GM23338 (cell line): ENCODE measurements around the gene ZNF587. TPM values are rescaled to one million over a fixed set of nuclear protein-coding genes. Genes with fewer than 3 reads are reported as not detected.

Source experiments
- ATAC-seq: fragments of 200-7000 bp; cut with Tn5 transposase; 3 replicates; pipeline ENCODE4 v1.9.1; 2020
- DNase-seq: peaks from one replicate; pipeline ENCODE4 v3.0.0-alpha.2; 2015; ENCODE audit warnings: low spot score
- H2AFZ ChIP-seq: fragments of 200-600 bp; sonication (generic); 2 replicates; pipeline ENCODE4 v1.8.0; 2016; ENCODE audit warnings: antibody characterized with exemption, mild to moderate bottlenecking, moderate library complexity
- H3F3A ChIP-seq: fragments of 200-600 bp; sonication (generic); replicated peaks from 2 replicates; pipeline ENCODE4 v1.8.0; 2017; ENCODE audit warnings: antibody characterized with exemption, mixed run types, low read depth
- H3K27ac ChIP-seq: fragments of 200-600 bp; sonication (generic); 2 replicates; pipeline ENCODE4 v1.6.1; 2016; ENCODE audit warnings: low read depth
- H3K27me3 ChIP-seq: fragments of 200-600 bp; sonication (generic); 2 replicates; pipeline ENCODE4 v1.8.0; 2016; ENCODE audit warnings: mild to moderate bottlenecking, mixed run types, moderate library complexity; ENCODE audit not compliant: insufficient read depth
- H3K36me3 ChIP-seq: fragments of 200-600 bp; sonication (generic); 2 replicates; pipeline ENCODE4 v1.8.0; 2016; ENCODE audit warnings: mild to moderate bottlenecking; ENCODE audit not compliant: insufficient read depth
- H3K4me1 ChIP-seq: fragments of 200-600 bp; sonication (generic); 2 replicates; pipeline ENCODE4 v1.8.0; 2016; ENCODE audit warnings: mild to moderate bottlenecking, moderate library complexity; ENCODE audit not compliant: insufficient read depth
- H3K4me2 ChIP-seq: fragments of 200-600 bp; sonication (generic); 2 replicates; pipeline ENCODE4 v1.7.1; 2017; ENCODE audit warnings: mixed run types
- H3K4me3 ChIP-seq: fragments of 200-600 bp; sonication (generic); 2 replicates; pipeline ENCODE4 v1.6.1; 2016; ENCODE audit warnings: mixed run types
- H3K79me2 ChIP-seq: fragments of 200-600 bp; sonication (generic); replicated peaks from 2 replicates; pipeline ENCODE4 v1.8.0; 2017; ENCODE audit warnings: mild to moderate bottlenecking; ENCODE audit not compliant: insufficient read depth
- H3K9me2 ChIP-seq: fragments of 200-600 bp; sonication (generic); 2 replicates; pipeline ENCODE4 v1.8.0; 2017; ENCODE audit not compliant: insufficient read depth
- H4K20me1 ChIP-seq: fragments of 200-600 bp; sonication (generic); replicated peaks from 2 replicates; pipeline ENCODE4 v1.8.0; 2017; ENCODE audit warnings: mild to moderate bottlenecking; ENCODE audit not compliant: insufficient read depth
- H3K27ac Mint-ChIP-seq: 2 replicates; pipeline ENCODE4 v1.8.0; 2020; ENCODE audit warnings: inconsistent platforms, mild to moderate bottlenecking, moderate library complexity, mixed read lengths
- H3K27me3 Mint-ChIP-seq: 3 replicates; pipeline ENCODE4 v1.8.0; 2022; ENCODE audit warnings: low read depth, mild to moderate bottlenecking, moderate library complexity, mixed read lengths, inconsistent platforms; ENCODE audit not compliant: insufficient read depth, poor library complexity
- H3K36me3 Mint-ChIP-seq: 3 replicates; pipeline ENCODE4 v1.8.0; 2021; ENCODE audit warnings: low read depth, mild to moderate bottlenecking, inconsistent platforms, moderate library complexity, mixed read lengths
- H3K4me1 Mint-ChIP-seq: 3 replicates; pipeline ENCODE4 v1.8.0; 2020; ENCODE audit warnings: mild to moderate bottlenecking, inconsistent platforms, mixed read lengths
- H3K4me3 Mint-ChIP-seq: 3 replicates; pipeline ENCODE4 v1.8.0; 2021; ENCODE audit warnings: moderate library complexity, mild to moderate bottlenecking, inconsistent platforms, mixed read lengths
- H3K9me3 Mint-ChIP-seq: 3 replicates; pipeline ENCODE4 v1.8.0; 2020; ENCODE audit warnings: moderate library complexity, mild to moderate bottlenecking, inconsistent platforms, mixed read lengths
- CREB1 ChIP-seq: fragments of 250-450 bp; sonication (Bioruptor Pico); IDR thresholded peaks from 2 replicates; pipeline ENCODE4 v1.5.0; 2020; ENCODE audit warnings: low read depth, mild to moderate bottlenecking, moderate library complexity
- CTCF ChIP-seq, 2 experiments: fragments of 200-600 bp in 1 of 2; sonication (generic) in 1 of 2; conservative IDR thresholded peaks; 2 replicates each; pipeline versions ENCODE4 v1.5.1 to v1.6.1; 2016 to 2017; ENCODE audit warnings: antibody characterized with exemption in 2 of 2, low read depth in 2 of 2, mild to moderate bottlenecking in 2 of 2, moderate library complexity in 1 of 2
- EZH2 ChIP-seq: fragments of 200-600 bp; sonication (generic); IDR thresholded peaks from one replicate; pipeline ENCODE4 v1.8.0; 2017; ENCODE audit warnings: antibody characterized with exemption, mild to moderate bottlenecking, low read depth; ENCODE audit not compliant: unreplicated experiment
- EZH2phosphoT487 ChIP-seq: fragments of 200-600 bp; sonication (generic); IDR thresholded peaks from one replicate; pipeline ENCODE4 v1.8.1; 2018; ENCODE audit warnings: antibody characterized with exemption; ENCODE audit not compliant: unreplicated experiment
- JUNB ChIP-seq: IDR thresholded peaks from one replicate; pipeline ENCODE4 v1.6.1; 2016; ENCODE audit warnings: antibody characterized with exemption; ENCODE audit not compliant: unreplicated experiment
- NANOG ChIP-seq: IDR thresholded peaks from 2 replicates; pipeline ENCODE4 v1.6.1; 2016; ENCODE audit warnings: antibody characterized with exemption, borderline replicate concordance
- POLR2AphosphoS5 ChIP-seq: IDR thresholded peaks from 2 replicates; pipeline ENCODE4 v1.6.1; 2016; ENCODE audit warnings: antibody characterized with exemption, low read depth
- STAT1 ChIP-seq: IDR thresholded peaks from one replicate; pipeline ENCODE4 v1.6.1; 2016; ENCODE audit warnings: antibody characterized with exemption; ENCODE audit not compliant: unreplicated experiment
- ZNF114 ChIP-seq: fragments of 250-450 bp; sonication (Bioruptor Pico); IDR thresholded peaks from 2 replicates; pipeline ENCODE4 v1.5.0; 2020; ENCODE audit warnings: mild to moderate bottlenecking, moderate library complexity
- ZNF331 ChIP-seq: fragments of 250-450 bp; sonication (Bioruptor Pico); IDR thresholded peaks from 2 replicates; pipeline ENCODE4 v1.5.0; 2020; ENCODE audit warnings: low read depth, mild to moderate bottlenecking, moderate library complexity
- ZNF462 ChIP-seq: fragments of 250-450 bp; sonication (Bioruptor Pico); IDR thresholded peaks from 2 replicates; pipeline ENCODE4 v1.5.0; 2020; ENCODE audit warnings: mild to moderate bottlenecking, moderate library complexity
- polyA plus RNA-seq: library from polyadenylated mRNA; unstranded; fragments of >200 nt; fragmentation: Nextera tagmentation; extraction: Ambion mirVana; gene quantifications from 2 replicates; pipeline ENCODE4 v1.2.1, GENCODE V29; 2016
- total RNA-seq: library from RNA; depleted of rRNA; stranded (reverse); fragments of >200 nt; shearing (Covaris generic); gene quantifications from 2 replicates; pipeline ENCODE4 v1.2.3, GENCODE V29; 2014

Gene ZNF587
- total and polyA plus RNA-seq, 2 experiments from 2014 or later: 12.8 to 31.8 TPM

- Histone ChIP-seq H3K27me3 (no peaks in the 10 kb centered on the region), H2AFZ (no peak overlapping the region), H3K4me1 (peaks cover 40% of the 10 kb centered on the region), H3K9me2 (no peaks in the 10 kb centered on the region; the same call in 1 of the 2 replicates), H3K4me2 (peak overlapping the region; percentile 75), H4K20me1 (peaks cover 40% of the 10 kb centered on the region), H3K4me3 (peak overlapping the region; percentile 73), H3F3A (no peaks in the 10 kb centered on the region; the same call in 1 of the 2 replicates), H3K79me2 (peaks cover 59% of the 10 kb centered on the region), H3K36me3 (peaks cover 18% of the 10 kb centered on the region), H3K27ac (peak overlapping the region; percentile 97)
- Mint-ChIP-seq H3K27me3 (peaks cover 5% of the 10 kb centered on the region), H3K27ac (peak overlapping the region; percentile 84), H3K4me3 (peak overlapping the region; percentile 92), H3K4me1 (peaks cover 43% of the 10 kb centered on the region), H3K36me3 (peaks cover 59% of the 10 kb centered on the region), H3K9me3 (peaks cover 3% of the 10 kb centered on the region; the same call in 2 of the 3 replicates)
- ATAC-seq (peak; percentile 55), DNase-seq (peak; percentile 96)
- peak; percentile 15 for TF ChIP-seq JUNB
- no peak for TF ChIP-seq CREB1
- TF ChIP-seq NANOG: peak; percentile 93
- TF ChIP-seq ZNF114: no peak
- TF ChIP-seq EZH2: no peak
- TF ChIP-seq POLR2AphosphoS5: peak; percentile 37; the same call in 1 of the 2 replicates
These were observed 37.7 kb downstream of the ZNF587 start for GRCh38 chr19:57887195-57887941.

GRCh38 chr19:57888107-57888559 lies 38.5 kb downstream of the ZNF587 start:
- no peak overlapping the region for H2AFZ ChIP-seq
- Mint-ChIP-seq H3K4me1 (peaks cover 42% of the 10 kb centered on the region), H3K4me3 (peak overlapping the region; percentile 92), H3K27me3 (peaks cover 6% of the 10 kb centered on the region), H3K36me3 (peaks cover 52% of the 10 kb centered on the region), H3K27ac (peak overlapping the region; percentile 84), H3K9me3 (peaks cover 3% of the 10 kb centered on the region; the same call in 2 of the 3 replicates)
- no peaks in the 10 kb centered on the region for H3K27me3 ChIP-seq
- no peaks in the 10 kb centered on the region; the same call in 1 of the 2 replicates for H3K9me2 ChIP-seq
- H3F3A ChIP-seq: no peaks in the 10 kb centered on the region; the same call in 1 of the 2 replicates
- DNase-seq: peak; percentile 45
- H3K36me3 ChIP-seq: peaks cover 13% of the 10 kb centered on the region
- H4K20me1 ChIP-seq: peaks cover 35% of the 10 kb centered on the region
- H3K4me1 ChIP-seq: peaks cover 34% of the 10 kb centered on the region
- peaks cover 52% of the 10 kb centered on the region for H3K79me2 ChIP-seq
- H3K27ac ChIP-seq: peak overlapping the region; percentile 95
- ATAC-seq: peak; percentile 12; the same call in 2 of the 3 replicates
- peak overlapping the region; percentile 75 for H3K4me2 ChIP-seq
- H3K4me3 ChIP-seq: peak overlapping the region; percentile 73
- TF ChIP-seq STAT1 (no peak), EZH2phosphoT487 (no peak), EZH2 (no peak), CREB1 (no peak), NANOG (no peak), ZNF114 (no peak), CTCF (conservative IDR thresholded peaks at IDR 0.05; ENCODE audit: low read depth in 2 of 2) (no peak), ZNF462 (CRISPR knock-in tag) (no peak), JUNB (no peak), ZNF331 (CRISPR knock-in tag) (no peak)
